22Rv1 (cell line): ENCODE data around the gene ST7L.

Experiments
- H3K27ac ChIP-seq: fragments of 450-650 bp; 2 replicates; pipeline ENCODE4 v1.5.1; 2017
- ZFX ChIP-seq: fragments of 450-650 bp; IDR thresholded peaks from 2 replicates; pipeline ENCODE4 v1.6.1; 2017; ENCODE audit warnings: antibody characterized with exemption, borderline replicate concordance
- TF ChIP-seq, protein P1 (sequence below): fragments of 450-650 bp; IDR thresholded peaks from 2 replicates; pipeline ENCODE4 v1.5.1; 2017; ENCODE audit warnings: mild to moderate bottlenecking

The ST7L gene

GRCh38 chr1:112583366-112583765 lies 35.6 kb downstream of the ST7L start:
- H3K27ac ChIP-seq = no peak overlapping the region
- no peak for TF ChIP-seq ZFX
- TF ChIP-seq, protein P1, sequence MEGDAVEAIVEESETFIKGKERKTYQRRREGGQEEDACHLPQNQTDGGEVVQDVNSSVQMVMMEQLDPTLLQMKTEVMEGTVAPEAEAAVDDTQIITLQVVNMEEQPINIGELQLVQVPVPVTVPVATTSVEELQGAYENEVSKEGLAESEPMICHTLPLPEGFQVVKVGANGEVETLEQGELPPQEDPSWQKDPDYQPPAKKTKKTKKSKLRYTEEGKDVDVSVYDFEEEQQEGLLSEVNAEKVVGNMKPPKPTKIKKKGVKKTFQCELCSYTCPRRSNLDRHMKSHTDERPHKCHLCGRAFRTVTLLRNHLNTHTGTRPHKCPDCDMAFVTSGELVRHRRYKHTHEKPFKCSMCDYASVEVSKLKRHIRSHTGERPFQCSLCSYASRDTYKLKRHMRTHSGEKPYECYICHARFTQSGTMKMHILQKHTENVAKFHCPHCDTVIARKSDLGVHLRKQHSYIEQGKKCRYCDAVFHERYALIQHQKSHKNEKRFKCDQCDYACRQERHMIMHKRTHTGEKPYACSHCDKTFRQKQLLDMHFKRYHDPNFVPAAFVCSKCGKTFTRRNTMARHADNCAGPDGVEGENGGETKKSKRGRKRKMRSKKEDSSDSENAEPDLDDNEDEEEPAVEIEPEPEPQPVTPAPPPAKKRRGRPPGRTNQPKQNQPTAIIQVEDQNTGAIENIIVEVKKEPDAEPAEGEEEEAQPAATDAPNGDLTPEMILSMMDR = no peak

- H3K27ac ChIP-seq = no peak overlapping the region
- TF ChIP-seq, protein P1 = no peak
- TF ChIP-seq ZFX = no peak
Measured at GRCh38 chr1:112581586-112582192, 37.3 kb downstream of the ST7L start.

DNA sequence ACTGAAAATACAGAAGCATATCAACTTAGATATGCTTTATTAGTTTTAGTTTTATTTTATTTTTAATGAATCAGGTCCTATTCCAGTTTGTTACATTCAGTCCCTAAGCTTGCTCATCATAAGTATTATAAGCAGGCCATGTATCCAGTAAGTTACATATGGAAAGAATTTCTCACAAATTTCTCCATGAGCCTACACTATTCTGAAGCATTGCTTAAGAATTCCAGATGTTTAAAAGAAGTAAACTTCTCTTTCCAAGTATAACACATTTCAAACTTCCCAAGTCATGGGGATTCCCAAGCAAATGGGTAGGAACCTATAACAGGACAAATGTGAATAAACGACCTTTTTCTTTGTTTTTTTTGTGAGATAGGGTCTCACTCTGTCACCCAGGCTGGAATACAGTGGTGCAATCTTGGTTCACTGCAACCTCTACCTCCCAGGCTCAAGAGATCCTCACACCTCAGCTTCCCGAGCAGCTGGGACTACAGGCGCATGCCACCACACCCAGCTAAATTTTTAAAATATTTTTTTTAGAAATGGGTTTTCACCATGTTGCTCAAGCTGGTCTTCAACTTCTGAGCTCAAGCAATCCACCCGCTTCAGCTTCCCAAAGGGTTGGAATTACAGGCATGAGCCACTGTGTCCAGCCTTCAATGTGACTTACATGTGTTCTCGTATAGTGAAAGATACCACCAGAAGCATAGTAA lies 39.0 kb downstream of the ST7L start:
- TF ChIP-seq ZFX = no peak
- TF ChIP-seq, protein P1 = no peak
- no peak overlapping the region for H3K27ac ChIP-seq

- no peak overlapping the region for H3K27ac ChIP-seq
- TF ChIP-seq, protein P1 = no peak
Measured at GRCh38 chr1:112576240-112576639, 42.7 kb downstream of the ST7L start.

DNA sequence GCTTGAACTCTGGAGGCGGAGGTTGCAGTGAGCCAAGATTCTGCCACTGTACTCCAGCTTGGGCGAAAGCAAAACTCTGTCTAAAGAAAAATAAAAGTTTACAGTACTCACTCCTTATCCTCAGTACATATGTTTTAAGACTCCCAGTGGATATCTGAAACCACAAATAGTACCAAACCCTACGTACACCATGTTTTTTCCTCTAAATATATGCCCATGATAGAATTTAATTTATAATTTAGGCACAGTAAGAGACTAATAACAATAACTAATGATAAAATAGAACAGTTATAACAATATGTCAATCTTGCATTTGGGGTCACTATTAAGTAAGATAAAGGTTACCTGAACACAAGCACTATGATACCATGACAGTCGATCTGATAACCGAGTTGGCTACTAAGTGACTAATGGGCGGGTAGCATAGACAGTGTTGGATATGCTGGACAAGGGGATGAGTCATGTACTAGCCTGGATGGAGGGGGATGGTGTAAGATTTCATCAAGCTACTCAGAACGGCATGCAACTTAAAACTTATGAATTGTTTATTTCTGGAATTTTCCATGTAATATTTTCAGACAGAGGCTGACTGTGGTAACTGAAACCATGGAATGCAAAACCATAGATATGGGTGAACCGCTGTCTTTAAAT lies 43.7 kb downstream of the ST7L start:
- TF ChIP-seq, protein P1 = no peak
- no peak for TF ChIP-seq ZFX
- H3K27ac ChIP-seq = no peak overlapping the region

GRCh38 chr1:112565800-112566199 lies 53.1 kb downstream of the ST7L start:
- H3K27ac ChIP-seq = no peak overlapping the region
- no peak for TF ChIP-seq ZFX
- TF ChIP-seq, protein P1 = no peak

- no peak for TF ChIP-seq ZFX
- TF ChIP-seq, protein P1 = no peak
- no peak overlapping the region for H3K27ac ChIP-seq
Measured at GRCh38 chr1:112564081-112564480, 54.9 kb downstream of the ST7L start.
